Thoracic aorta (tissue), 2 donors: ENCODE measurements around the gene HNRNPU. TPM values are rescaled to one million over a fixed set of nuclear protein-coding genes. Genes with fewer than 3 reads are reported as not detected.

Experiments used
- ATAC-seq: fragments of 150-250 bp; one replicate; pipeline ENCODE4 v1.8.0; 2017; ENCODE audit warnings: low read depth; ENCODE audit not compliant: insufficient number of reproducible peaks, low FRiP score
- DNase-seq: peaks from one replicate; pipeline ENCODE4 v3.0.0-alpha.2; 2020; ENCODE audit warnings: low spot score
- H3K27ac ChIP-seq, 2 donors: fragments of 200-600 bp; sonication (generic); 1 replicate in 1 of 2; 2 replicates in 1 of 2; pipeline ENCODE4 v1.5.1; 2016; ENCODE audit warnings: mild to moderate bottlenecking in 2 of 2, moderate library complexity in 2 of 2
- H3K27me3 ChIP-seq: fragments of 200-600 bp; sonication (generic); replicated peaks from 2 replicates; pipeline ENCODE4 v1.6.0; 2016; ENCODE audit warnings: mild to moderate bottlenecking; ENCODE audit not compliant: insufficient read depth
- H3K36me3 ChIP-seq: fragments of 200-600 bp; sonication (generic); one replicate; pipeline ENCODE4 v1.5.1; 2016
- H3K4me1 ChIP-seq, 2 donors: fragments of 200-600 bp; sonication (generic); 1 replicate in 1 of 2; 2 replicates in 1 of 2; pipeline versions ENCODE4 v1.5.1 to v1.6.0; 2016; ENCODE audit warnings: low read depth in 2 of 2, mild to moderate bottlenecking in 1 of 2; ENCODE audit not compliant: control insufficient read depth in 1 of 2
- H3K4me3 ChIP-seq: fragments of 200-600 bp; sonication (generic); 2 replicates; pipeline ENCODE4 v1.5.1; 2016; ENCODE audit warnings: mild to moderate bottlenecking
- H3K9me3 ChIP-seq: fragments of 200-600 bp; sonication (generic); 2 replicates; pipeline ENCODE4 v1.5.1; 2016
- CTCF ChIP-seq: fragments of 200-600 bp; sonication (generic); IDR thresholded peaks from one replicate; pipeline ENCODE4 v1.5.1; 2019; ENCODE audit warnings: antibody characterized with exemption
- total RNA-seq, 2 donors: library from RNA; depleted of rRNA; stranded (reverse); fragments of >200 nt; gene quantifications; one replicate each; pipeline versions ENCODE4 v1.1.0 to v1.2.3, GENCODE V29; 2016

HNRNPU gene
- total RNA-seq, 2 donors from 2014 or later, result 254 to 519 TPM

DNA sequence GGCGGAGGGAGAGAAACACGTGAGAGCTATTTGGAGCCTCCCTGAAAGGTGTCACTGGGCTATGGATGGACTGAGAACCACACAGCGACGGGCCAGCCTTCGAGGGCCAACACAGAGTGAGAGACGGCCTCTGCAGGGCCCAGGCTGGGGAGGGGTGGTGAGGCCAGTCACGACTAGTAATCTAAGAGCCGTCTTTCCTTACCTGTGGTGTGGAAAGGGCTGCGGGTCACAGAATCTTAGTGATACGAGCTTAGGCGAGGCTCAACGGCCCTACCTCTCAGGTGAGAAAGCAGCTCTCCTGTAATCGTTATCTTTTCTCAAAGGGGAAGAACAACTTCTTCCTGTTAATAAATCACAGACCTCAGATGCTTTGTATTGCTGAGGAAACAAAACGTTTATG lies 62.3 kb downstream of the HNRNPU start:
- no peaks in the 10 kb centered on the region for H3K4me1 ChIP-seq
- DNase-seq (no peak), ATAC-seq (no peak)
- no peak overlapping the region for H3K27ac ChIP-seq
- no peaks in the 10 kb centered on the region for H3K9me3 ChIP-seq
- no peaks in the 10 kb centered on the region for H3K36me3 ChIP-seq
- no peak for TF ChIP-seq CTCF
- H3K4me3 ChIP-seq, result no peak overlapping the region
- no peaks in the 10 kb centered on the region for H3K27me3 ChIP-seq

GRCh38 chr1:244801246-244801645 lies 63.1 kb downstream of the HNRNPU start:
- Histone ChIP-seq H3K4me1 (no peaks in the 10 kb centered on the region), H3K36me3 (no peaks in the 10 kb centered on the region), H3K27me3 (no peaks in the 10 kb centered on the region), H3K27ac (no peak overlapping the region), H3K9me3 (no peaks in the 10 kb centered on the region), H3K4me3 (no peak overlapping the region)
- no peak for ATAC-seq
- TF ChIP-seq CTCF, result peak; percentile 58
- no peak for DNase-seq

GRCh38 chr1:244800821-244801220 lies 63.5 kb downstream of the HNRNPU start:
- no peak for DNase-seq
- no peaks in the 10 kb centered on the region for H3K27me3 ChIP-seq
- ATAC-seq, result no peak
- H3K9me3 ChIP-seq, result no peaks in the 10 kb centered on the region
- no peaks in the 10 kb centered on the region for H3K4me1 ChIP-seq
- no peak for TF ChIP-seq CTCF
- no peaks in the 10 kb centered on the region for H3K36me3 ChIP-seq
- H3K27ac ChIP-seq, result no peak overlapping the region
- no peak overlapping the region for H3K4me3 ChIP-seq

Other genes with a start within 250 kb of the HNRNPU start
- gene DESI2, start 211.4 kb downstream of the HNRNPU start, total RNA-seq, result 10 to 100 TPM; 42.2 to 52.8 TPM
- 10 to 100 TPM; 10.8 to 38.0 TPM for gene COX20, start 28.9 kb downstream of the HNRNPU start, total RNA-seq